ENCODE measurements around the gene SH2D4B.

DNA sequence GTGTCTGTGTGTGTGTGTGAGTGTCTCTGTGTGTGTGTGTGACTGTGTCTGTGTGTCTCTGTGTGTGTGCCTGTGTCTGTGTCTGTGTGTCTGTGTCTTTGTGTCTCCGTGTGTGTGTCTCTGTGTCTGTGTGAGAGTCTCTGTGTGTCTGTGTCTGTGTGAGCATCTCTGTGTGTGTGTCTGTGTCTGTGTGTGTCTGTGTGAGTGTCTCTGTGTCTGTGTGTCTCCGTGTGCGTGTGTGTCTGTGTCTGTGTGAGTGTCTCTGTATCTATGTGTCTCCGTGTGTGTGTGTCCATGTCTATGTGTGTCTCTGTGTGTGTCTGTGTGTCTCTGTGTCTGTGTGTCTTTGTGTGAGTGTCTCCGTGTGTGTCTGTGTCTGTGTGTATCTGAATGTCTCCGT is 120.4 kb downstream of the SH2D4B start:
- TF ChIP-seq, protein P1, sequence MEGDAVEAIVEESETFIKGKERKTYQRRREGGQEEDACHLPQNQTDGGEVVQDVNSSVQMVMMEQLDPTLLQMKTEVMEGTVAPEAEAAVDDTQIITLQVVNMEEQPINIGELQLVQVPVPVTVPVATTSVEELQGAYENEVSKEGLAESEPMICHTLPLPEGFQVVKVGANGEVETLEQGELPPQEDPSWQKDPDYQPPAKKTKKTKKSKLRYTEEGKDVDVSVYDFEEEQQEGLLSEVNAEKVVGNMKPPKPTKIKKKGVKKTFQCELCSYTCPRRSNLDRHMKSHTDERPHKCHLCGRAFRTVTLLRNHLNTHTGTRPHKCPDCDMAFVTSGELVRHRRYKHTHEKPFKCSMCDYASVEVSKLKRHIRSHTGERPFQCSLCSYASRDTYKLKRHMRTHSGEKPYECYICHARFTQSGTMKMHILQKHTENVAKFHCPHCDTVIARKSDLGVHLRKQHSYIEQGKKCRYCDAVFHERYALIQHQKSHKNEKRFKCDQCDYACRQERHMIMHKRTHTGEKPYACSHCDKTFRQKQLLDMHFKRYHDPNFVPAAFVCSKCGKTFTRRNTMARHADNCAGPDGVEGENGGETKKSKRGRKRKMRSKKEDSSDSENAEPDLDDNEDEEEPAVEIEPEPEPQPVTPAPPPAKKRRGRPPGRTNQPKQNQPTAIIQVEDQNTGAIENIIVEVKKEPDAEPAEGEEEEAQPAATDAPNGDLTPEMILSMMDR (conservative IDR thresholded peaks at IDR 0.05) = no peak
- TF ChIP-seq EZH2 (IDR thresholded peaks at IDR 0.05; ENCODE audit: low read depth) = no peak

Data from PC-9 (cell line).